Panc1 (cell line): ENCODE data around the gene CEP63. TPM values are rescaled to one million over a fixed set of nuclear protein-coding genes. Genes with fewer than 3 reads are reported as not detected.
A peak's percentile ranks its signal among the peaks of the same experiment; 100 is the strongest.

Source experiments
- ATAC-seq: fragments of 200-7000 bp; cut with Tn5 transposase; 2 replicates; pipeline ENCODE4 v1.9.1; 2020; ENCODE audit warnings: mild to moderate bottlenecking, moderate library complexity
- BruUV-seq: library from RNA; stranded (reverse); fragments of 400-500 nt; replicated peaks from 2 replicates; lab custom pipeline; 2021; lab: Mats Ljungman, UMichigan
- CTCF ChIA-PET: fragments of 300-600 bp; sonication (Branson Sonifier 250); formaldehyde crosslinking; loops from one replicate; lab custom pipeline; 2022; ENCODE audit warnings: antibody characterized with exemption; lab: Charles Lee
- POLR2A ChIA-PET: fragments of 300-600 bp; sonication (Branson Sonifier 250); formaldehyde crosslinking; loops from one replicate; lab custom pipeline; 2022; ENCODE audit warnings: antibody characterized with exemption; lab: Charles Lee
- DNase-seq: peaks from one replicate; pipeline ENCODE4 v3.0.0-alpha.2; 2010; ENCODE audit warnings: low read depth, low spot score
- H3K27ac ChIP-seq: 2 replicates; pipeline ENCODE4 v1.5.1; 2011; ENCODE audit warnings: mild to moderate bottlenecking, low read length, inconsistent platforms
- H3K27me3 ChIP-seq: fragments of 200-500 bp; sonication (Bioruptor generic); 2 replicates; pipeline ENCODE4 v1.6.0; 2014; ENCODE audit warnings: low read length, inconsistent platforms; ENCODE audit not compliant: control insufficient read depth, insufficient read depth
- H3K36me3 ChIP-seq: fragments of 200-500 bp; sonication (Bioruptor generic); 2 replicates; pipeline ENCODE4 v1.5.1; 2014; ENCODE audit warnings: inconsistent platforms, mild to moderate bottlenecking, low read length, moderate library complexity; ENCODE audit not compliant: control insufficient read depth, insufficient read depth
- H3K4me1 ChIP-seq: 2 replicates; pipeline ENCODE4 v1.5.1; 2011; ENCODE audit warnings: inconsistent platforms, mild to moderate bottlenecking, low read length, moderate library complexity; ENCODE audit not compliant: control insufficient read depth, insufficient read depth
- H3K4me3 ChIP-seq, 2 experiments: 2 replicates each; pipeline ENCODE4 v1.5.1; 2011 to 2012; ENCODE audit warnings: low read depth in 2 of 2, low read length in 2 of 2, mild to moderate bottlenecking in 2 of 2, inconsistent platforms in 1 of 2, moderate library complexity in 1 of 2
- H3K9me3 ChIP-seq: fragments of 200-500 bp; sonication (Bioruptor generic); 2 replicates; pipeline ENCODE4 v1.5.1; 2014; ENCODE audit warnings: low read depth, mild to moderate bottlenecking, inconsistent platforms, low read length, moderate library complexity; ENCODE audit not compliant: control insufficient read depth, insufficient read depth
- CTCF ChIP-seq: fragments of 450-650 bp; IDR thresholded peaks from 2 replicates; pipeline ENCODE4 v1.5.1; 2017; ENCODE audit warnings: mild to moderate bottlenecking
- POLR2AphosphoS5 ChIP-seq: IDR thresholded peaks from 2 replicates; pipeline ENCODE4 v1.6.1; 2012; ENCODE audit warnings: mild to moderate bottlenecking, low read depth, low read length, moderate library complexity
- REST ChIP-seq, 2 experiments: IDR thresholded peaks; 2 replicates each; pipeline ENCODE4 v1.6.1; 2011 to 2012; ENCODE audit warnings: low read depth in 2 of 2, control low read depth in 1 of 2, low read length in 1 of 2, mild to moderate bottlenecking in 1 of 2, moderate library complexity in 1 of 2; ENCODE audit not compliant: insufficient read depth in 1 of 2
- SIN3A ChIP-seq: IDR thresholded peaks from 2 replicates; pipeline ENCODE4 v1.6.1; 2012; ENCODE audit warnings: low read depth, mild to moderate bottlenecking, low read length, moderate library complexity, borderline replicate concordance; ENCODE audit not compliant: insufficient read depth
- TCF7L2 ChIP-seq: IDR thresholded peaks from 2 replicates; pipeline ENCODE4 v1.6.1; 2011; ENCODE audit warnings: mild to moderate bottlenecking, low read depth, low read length, inconsistent platforms
- in situ Hi-C: cut with HindIII; loops from 2 replicates; pipeline ENCODE4 v1.10.0; 2016; ENCODE audit warnings: low sequenced_read_pairs, low pct_unique_long_range_greater_than_20kb
- intact Hi-C: fragments of 100-400 bp; cut with micrococcal nuclease; formaldehyde crosslinking; loops from one replicate; pipeline ENCODE4 v1.10.0; 2022; ENCODE audit not compliant: unreplicated experiment
- total RNA-seq: library from RNA; stranded (reverse); gene quantifications from one replicate; pipeline ENCODE4 v1.2.1, GENCODE V29; 2021; ENCODE audit not compliant: unreplicated experiment

The CEP63 gene
- total RNA-seq, 1 experiment from 2014 or later, result 30.5 TPM

- TF ChIP-seq TCF7L2 (no peak), SIN3A (no peak), REST (IDR thresholded peaks at IDR 0.05; ENCODE audit: insufficient read depth in 1 of 2, low read depth in 2 of 2, low read length in 1 of 2) (no peak), POLR2AphosphoS5 (no peak), CTCF (no peak)
- H3K4me3 ChIP-seq, result no peak overlapping the region
- in situ Hi-C loops (no loop called here), intact Hi-C loops (loop anchor here (5.0 kb wide), 2 partner anchors 94 to 114 kb away; no protein-coding TSS in a partner anchor)
- POLR2A ChIA-PET, result interaction anchor here (0.6 to 0.7 kb wide), 3 partner anchors 108 to 140 kb away, joined by 4 to 8 read pairs (median 6); no protein-coding TSS in a partner anchor
- no peaks in the 10 kb centered on the region for H3K9me3 ChIP-seq
- H3K27ac ChIP-seq, result no peak overlapping the region
- DNase-seq (no peak), ATAC-seq (0 out of 2 replicates have a peak, but pooled peaks have one; percentile 25)
- H3K27me3 ChIP-seq, result no peaks in the 10 kb centered on the region
- BruUV-seq, result no TSS peak
- no peaks in the 10 kb centered on the region for H3K36me3 ChIP-seq
- peaks cover 3% of the 10 kb centered on the region for H3K4me1 ChIP-seq
- CTCF ChIA-PET, result interaction anchor here (1.2 to 2.7 kb wide), 2 partner anchors 114 to 164 kb away, joined by 14 to 16 read pairs; no protein-coding TSS in a partner anchor
Observed at GRCh38 chr3:134471521-134472193, 14.2 kb upstream of the CEP63 start.

- Histone ChIP-seq H3K4me1 (peaks cover 3% of the 10 kb centered on the region), H3K36me3 (peaks cover 7% of the 10 kb centered on the region), H3K27ac (no peak overlapping the region), H3K4me3 (no peak overlapping the region), H3K9me3 (no peaks in the 10 kb centered on the region), H3K27me3 (no peaks in the 10 kb centered on the region)
- DNase-seq (no peak), ATAC-seq (no peak)
- intact Hi-C loops (loop anchor here (5.0 kb wide), 2 partner anchors 96 to 116 kb away; no protein-coding TSS in a partner anchor), in situ Hi-C loops (no loop called here)
- POLR2A ChIA-PET, result no interaction called here
- no TSS peak for BruUV-seq
- CTCF ChIA-PET, result interaction anchor here (1.2 to 2.7 kb wide), 3 partner anchors 108 to 165 kb away, joined by 14 to 16 read pairs (median 14); no protein-coding TSS in a partner anchor
- no peak for TF ChIP-seq CTCF
- no peak for TF ChIP-seq POLR2AphosphoS5
- TF ChIP-seq REST (IDR thresholded peaks at IDR 0.05; ENCODE audit: insufficient read depth in 1 of 2, low read depth in 2 of 2, low read length in 1 of 2), result no peak
- TF ChIP-seq TCF7L2, result no peak
- no peak for TF ChIP-seq SIN3A
Observed at GRCh38 chr3:134472831-134473230, 13.0 kb upstream of the CEP63 start.
